NT2/D1 (cell line): ENCODE measurements around the gene PROSER3.

ENCODE experiments used
- DNase-seq: peaks from one replicate; pipeline ENCODE4 v3.0.0-alpha.2; 2011; ENCODE audit warnings: low read depth, low spot score
- H3K27me3 ChIP-seq: 2 replicates; pipeline ENCODE4 v1.6.0; 2011; ENCODE audit warnings: mild to moderate bottlenecking; ENCODE audit not compliant: insufficient read length, insufficient read depth
- H3K36me3 ChIP-seq: 2 replicates; pipeline ENCODE4 v1.6.1; 2011; ENCODE audit warnings: mild to moderate bottlenecking, low read length, mixed read lengths; ENCODE audit not compliant: insufficient read depth, insufficient read length
- H3K4me1 ChIP-seq: 2 replicates; pipeline ENCODE4 v1.5.1; 2011; ENCODE audit not compliant: insufficient read depth, insufficient read length
- H3K4me3 ChIP-seq: 2 replicates; pipeline ENCODE4 v1.5.1; 2011; ENCODE audit warnings: low read depth; ENCODE audit not compliant: insufficient read length
- H3K9ac ChIP-seq: 2 replicates; pipeline ENCODE4 v1.6.0; 2011; ENCODE audit warnings: low read depth; ENCODE audit not compliant: insufficient read length
- H3K9me3 ChIP-seq: 2 replicates; pipeline ENCODE4 v1.5.1; 2011; ENCODE audit warnings: mild to moderate bottlenecking, low read length; ENCODE audit not compliant: insufficient read depth
- SUZ12 ChIP-seq: IDR thresholded peaks from 2 replicates; pipeline ENCODE4 v1.6.1; 2011; ENCODE audit not compliant: insufficient read length, insufficient read depth; ENCODE audit errors: extremely low read depth
- YY1 ChIP-seq: IDR thresholded peaks from 2 replicates; pipeline ENCODE4 v1.6.1; 2011; ENCODE audit not compliant: insufficient read length, insufficient read depth
- ZNF274 ChIP-seq: IDR thresholded peaks from 2 replicates; pipeline ENCODE4 v1.6.1; 2011; ENCODE audit warnings: mild to moderate bottlenecking, low read depth, low read length

The PROSER3 gene

GRCh38 chr19:35714601-35715354 lies 43.2 kb upstream of the PROSER3 start:
- H3K36me3 ChIP-seq, result peaks cover 5% of the 10 kb centered on the region
- peaks cover 15% of the 10 kb centered on the region for H3K4me1 ChIP-seq
- no peaks in the 10 kb centered on the region for H3K9me3 ChIP-seq
- DNase-seq, result no peak
- H3K27me3 ChIP-seq, result no peaks in the 10 kb centered on the region
- H3K9ac ChIP-seq, result peak overlapping the region; percentile 94
- no peak for TF ChIP-seq SUZ12
- TF ChIP-seq YY1, result no peak
- TF ChIP-seq ZNF274, result no peak
- H3K4me3 ChIP-seq, result no peak overlapping the region

GRCh38 chr19:35715355-35715809 lies 42.6 kb upstream of the PROSER3 start:
- Histone ChIP-seq H3K4me1 (peaks cover 15% of the 10 kb centered on the region), H3K9me3 (no peaks in the 10 kb centered on the region), H3K9ac (peak overlapping the region; percentile 94), H3K27me3 (no peaks in the 10 kb centered on the region), H3K36me3 (peaks cover 10% of the 10 kb centered on the region), H3K4me3 (peak overlapping the region; percentile 85)
- DNase-seq, result no peak
- no peak for TF ChIP-seq YY1
- TF ChIP-seq ZNF274, result no peak
- no peak for TF ChIP-seq SUZ12

GRCh38 chr19:35715981-35716800 lies 41.8 kb upstream of the PROSER3 start:
- peaks cover 15% of the 10 kb centered on the region for H3K4me1 ChIP-seq
- no peaks in the 10 kb centered on the region for H3K9me3 ChIP-seq
- H3K4me3 ChIP-seq, result peak overlapping the region; percentile 85
- H3K27me3 ChIP-seq, result no peaks in the 10 kb centered on the region
- H3K9ac ChIP-seq, result peak overlapping the region; percentile 94
- TF ChIP-seq YY1, result no peak
- no peak for TF ChIP-seq SUZ12
- TF ChIP-seq ZNF274, result no peak
- H3K36me3 ChIP-seq, result peaks cover 16% of the 10 kb centered on the region
- no peak for DNase-seq

GRCh38 chr19:35716801-35717664 lies 40.9 kb upstream of the PROSER3 start:
- H3K9ac ChIP-seq, result peak overlapping the region; percentile 94
- TF ChIP-seq SUZ12 (no peak), YY1 (no peak)
- peak overlapping the region; percentile 85 for H3K4me3 ChIP-seq
- DNase-seq, result peak; percentile 89
- H3K27me3 ChIP-seq, result no peaks in the 10 kb centered on the region
- peaks cover 23% of the 10 kb centered on the region for H3K36me3 ChIP-seq
- peaks cover 12% of the 10 kb centered on the region for H3K4me1 ChIP-seq
- no peaks in the 10 kb centered on the region for H3K9me3 ChIP-seq

GRCh38 chr19:35717665-35718344 lies 40.2 kb upstream of the PROSER3 start, which contains the start of gene KMT2B:
Gene KMT2B (plus strand): TSS chr19:35718003. CDS start chr19:35718019, 16 bp downstream.
- no peak for DNase-seq
- peaks cover 31% of the 10 kb centered on the region for H3K36me3 ChIP-seq

DNA sequence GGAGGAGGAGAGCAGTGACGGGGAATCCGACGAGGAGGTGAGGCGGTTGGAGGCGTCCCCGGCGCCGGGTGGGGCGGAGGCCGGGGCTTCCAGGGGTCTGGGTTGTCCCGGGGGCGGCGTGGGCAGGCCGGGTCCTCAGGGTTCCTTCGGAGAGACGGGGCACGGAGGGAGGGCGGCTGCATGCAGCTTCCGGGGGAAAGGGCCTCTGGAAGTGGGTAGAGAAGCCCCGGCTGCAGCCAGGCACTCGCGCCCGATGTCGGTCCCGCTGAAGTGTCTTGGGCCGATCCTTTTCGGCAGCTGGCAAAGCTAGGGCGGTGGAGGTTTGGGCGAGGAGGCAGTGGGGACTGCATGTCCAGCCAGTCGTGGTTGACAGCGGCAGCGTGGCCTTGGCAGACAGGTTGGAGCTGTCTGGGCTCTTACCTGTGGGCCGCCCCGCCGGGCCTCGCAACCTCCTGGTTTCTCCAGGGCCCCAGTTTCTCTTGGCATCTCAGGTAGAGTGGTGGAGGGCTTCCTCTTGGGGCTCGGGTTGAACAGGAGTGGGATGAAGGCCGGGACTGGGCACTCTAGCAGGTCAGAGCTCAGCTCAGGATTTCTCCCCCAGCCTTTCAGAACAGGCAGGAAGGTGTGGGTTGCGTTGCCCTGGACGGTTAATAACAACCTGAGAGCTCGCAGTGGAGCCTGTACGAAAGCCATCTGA lies 39.5 kb upstream of the PROSER3 start:
- Histone ChIP-seq H3K27me3 (no peaks in the 10 kb centered on the region), H3K9me3 (no peaks in the 10 kb centered on the region), H3K36me3 (peaks cover 37% of the 10 kb centered on the region), H3K4me1 (peaks cover 9% of the 10 kb centered on the region), H3K4me3 (peak overlapping the region; percentile 90), H3K9ac (peak overlapping the region; percentile 90)
- TF ChIP-seq SUZ12 (no peak), YY1 (no peak), ZNF274 (no peak)
- no peak for DNase-seq

More at GRCh38 chr19:35717665-35718344, 40.2 kb upstream of the PROSER3 start, which contains the start of gene KMT2B:
- Histone ChIP-seq H3K4me3 (peak within 1 kb of the TSS; percentile 90), H3K9me3 (no peaks in the 10 kb centered on the region), H3K4me1 (peaks cover 12% of the 10 kb centered on the region), H3K27me3 (no peaks in the 10 kb centered on the region), H3K9ac (peak within 1 kb of the TSS; percentile 90)
- TF ChIP-seq ZNF274 (no peak), SUZ12 (no peak), YY1 (no peak)
